COLO668 (cell line): Measurements from ENCODE around the gene BAZ1B.
"Not testable (repeated sequence)": the region's sequence is repeated elsewhere in the genome, so short reads cannot be mapped to it uniquely, and the experiment has no call there.

Source experiments
- DNase-seq: peaks from one replicate; lab custom pipeline; 2025; ENCODE audit not compliant: unreplicated experiment; lab: John Stamatoyannopoulos, UW

The BAZ1B gene

DNA sequence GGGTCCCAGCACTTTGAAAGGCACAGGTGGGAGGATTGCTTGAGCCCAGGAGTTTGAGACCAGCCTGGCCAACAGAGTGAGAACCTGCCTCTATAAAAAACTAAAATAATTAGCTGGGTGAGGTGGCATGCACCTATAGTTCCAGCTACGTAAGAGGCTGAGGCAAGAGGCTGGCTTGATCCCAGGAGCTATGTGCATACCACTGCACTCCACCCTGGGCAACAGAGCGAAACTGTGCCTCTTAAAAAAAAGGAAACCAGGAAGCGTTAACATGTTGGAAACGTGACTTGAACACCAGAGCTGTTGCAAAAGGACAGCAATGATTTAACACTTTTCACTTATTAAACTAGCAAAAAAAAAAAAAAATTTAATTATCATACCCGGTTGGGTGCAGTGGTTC, 12.6 kb downstream of the BAZ1B start:
- DNase-seq: no peak

DNA sequence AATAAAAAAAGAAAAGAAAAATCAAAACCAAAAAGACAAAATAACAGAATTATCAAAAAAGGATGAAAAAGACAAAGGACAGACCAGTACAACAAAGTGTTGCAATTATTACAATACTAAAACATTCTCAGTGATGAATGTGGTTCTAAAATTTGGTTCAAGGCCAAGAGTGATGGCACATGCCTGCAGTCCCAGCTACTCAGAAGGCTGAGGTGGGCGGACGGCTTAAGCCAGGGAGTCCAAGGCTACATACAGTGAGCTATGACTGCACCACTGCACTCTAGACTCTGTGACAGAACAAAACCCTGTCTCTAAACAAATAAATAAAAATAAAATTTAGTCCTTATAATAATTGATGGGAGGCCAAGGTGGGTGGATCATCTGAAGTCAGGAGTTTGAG, 14.5 kb downstream of the BAZ1B start:
- DNase-seq: no peak

- DNase-seq: no peak
These were observed 17.2 kb downstream of the BAZ1B start for GRCh38 chr7:73504920-73505319.

DNA sequence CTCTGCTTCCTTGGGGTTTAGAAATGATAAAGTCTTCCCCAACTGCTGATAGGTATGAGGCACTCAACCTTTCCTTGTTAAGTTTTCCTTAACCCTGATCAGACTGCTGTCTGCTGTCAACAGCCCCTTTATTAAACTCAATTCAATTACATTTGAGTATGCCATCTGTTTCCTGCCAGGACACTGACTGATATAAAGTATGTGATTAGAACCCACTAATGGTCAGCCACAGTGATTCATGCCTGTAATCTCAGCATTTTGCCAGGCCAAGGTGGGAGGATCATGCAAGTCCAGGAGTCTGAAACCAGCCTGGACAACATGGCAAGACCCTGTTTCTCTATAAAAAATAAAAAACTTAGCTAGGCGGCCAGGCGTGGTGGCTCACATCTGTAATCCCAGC, 18.1 kb downstream of the BAZ1B start:
- no peak for DNase-seq

DNA sequence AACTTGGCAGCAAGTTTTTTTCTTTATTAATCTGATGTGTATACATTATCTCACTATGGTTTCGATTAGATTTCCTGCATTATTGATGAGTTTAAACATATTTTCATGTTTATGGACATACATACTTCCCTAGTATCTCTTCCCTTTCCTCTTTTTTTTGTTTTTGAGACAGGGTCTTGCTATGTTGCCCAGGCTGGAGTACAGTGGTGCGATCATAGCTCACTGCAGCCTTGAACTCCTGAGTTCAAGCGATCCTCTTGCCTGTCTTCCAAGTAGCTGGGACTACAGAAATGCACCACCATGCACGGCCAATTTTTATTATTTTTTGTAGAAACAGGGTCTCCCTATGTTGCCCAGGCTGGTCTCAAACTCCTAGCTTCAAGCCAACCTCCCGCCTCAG, 18.9 kb downstream of the BAZ1B start:
- no peak for DNase-seq

- DNase-seq: no peak
These were observed 25.5 kb downstream of the BAZ1B start for GRCh38 chr7:73496626-73497025.

GRCh38 chr7:73495507-73495906, 26.6 kb downstream of the BAZ1B start:
- DNase-seq: not testable (repeated sequence)

- no peak for DNase-seq
These were observed 32.1 kb downstream of the BAZ1B start for GRCh38 chr7:73489976-73490375.

DNA sequence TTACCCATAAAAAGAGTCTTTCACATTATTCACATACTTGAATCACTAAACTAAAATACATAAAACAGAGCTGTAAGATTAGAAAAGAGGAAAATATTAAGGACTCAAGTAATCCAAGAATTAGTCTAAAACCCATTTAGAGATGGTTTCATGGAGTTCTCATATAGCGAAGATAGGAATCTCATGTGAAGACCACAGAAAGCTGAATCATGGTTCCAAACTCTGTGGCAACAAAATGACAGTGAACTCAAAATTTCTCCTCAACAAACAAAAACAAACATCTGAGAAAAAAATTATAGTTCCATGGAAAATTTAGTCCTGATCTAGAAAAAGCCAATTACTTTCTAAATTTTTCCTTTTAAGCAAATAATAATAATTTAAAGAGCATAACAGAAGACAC, 34.6 kb downstream of the BAZ1B start:
- no peak for DNase-seq

DNA sequence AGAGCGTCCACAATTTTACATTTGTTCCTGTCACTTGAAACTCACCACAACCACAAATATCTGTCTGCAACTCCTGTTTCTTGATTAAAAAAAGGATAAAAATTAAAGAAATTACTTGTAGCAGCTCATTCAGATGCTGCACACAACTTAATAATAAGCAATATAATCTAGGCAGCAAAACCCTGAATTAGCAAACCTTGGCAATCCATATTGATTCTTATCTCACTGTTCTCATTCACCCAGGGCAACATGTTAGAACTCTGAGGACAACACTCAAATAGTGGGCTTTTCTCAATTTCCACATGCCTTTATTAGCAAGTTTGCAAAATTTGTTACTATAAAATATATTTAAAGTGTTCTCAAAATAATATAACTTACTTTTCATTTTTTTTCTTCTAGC, 38.9 kb downstream of the BAZ1B start:
- no peak for DNase-seq

GRCh38 chr7:73482746-73483145, 39.3 kb downstream of the BAZ1B start:
- no peak for DNase-seq

- not testable (repeated sequence) for DNase-seq
These were observed 40.6 kb downstream of the BAZ1B start for GRCh38 chr7:73481521-73481920.

DNA sequence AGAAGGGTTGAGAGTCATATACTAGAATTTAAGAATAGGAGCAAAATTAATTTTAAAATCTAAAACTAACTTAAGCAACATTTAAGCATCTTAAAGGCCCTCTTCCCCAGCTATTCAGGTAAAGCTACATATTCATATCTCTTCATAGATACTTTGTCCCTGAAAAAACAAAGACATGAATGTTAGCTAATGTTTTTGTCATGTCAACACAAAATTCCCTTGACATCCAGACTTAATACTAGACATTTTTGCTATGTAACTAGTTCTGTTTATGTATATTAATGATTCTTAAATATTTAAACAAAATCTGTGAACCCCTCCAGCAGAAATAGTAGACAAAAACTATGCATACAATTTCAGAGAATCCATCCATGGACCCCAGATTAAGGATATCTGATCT, 43.5 kb downstream of the BAZ1B start:
- no peak for DNase-seq

DNA sequence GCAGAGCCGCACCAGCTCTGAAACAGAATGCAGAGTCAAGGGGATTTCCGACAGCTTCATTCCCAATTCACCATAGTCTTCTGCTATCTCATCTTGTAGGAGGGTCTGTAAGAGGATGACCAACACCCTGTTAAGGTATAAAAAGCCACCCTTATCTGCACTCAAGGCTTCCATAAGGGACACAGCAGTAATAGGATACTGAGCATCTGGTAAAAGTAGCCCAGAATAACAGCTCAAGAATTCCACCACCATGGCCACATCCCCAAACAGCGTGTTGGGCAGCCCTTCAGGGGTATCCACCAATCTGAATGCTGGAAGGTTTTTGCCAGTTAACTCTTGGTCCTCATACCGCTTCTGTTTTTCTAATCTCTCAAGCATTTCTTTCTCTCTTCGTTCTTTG, 44.7 kb downstream of the BAZ1B start:
- no peak for DNase-seq

- no peak for DNase-seq
These were observed 51.9 kb downstream of the BAZ1B start for GRCh38 chr7:73470208-73470607.

DNA sequence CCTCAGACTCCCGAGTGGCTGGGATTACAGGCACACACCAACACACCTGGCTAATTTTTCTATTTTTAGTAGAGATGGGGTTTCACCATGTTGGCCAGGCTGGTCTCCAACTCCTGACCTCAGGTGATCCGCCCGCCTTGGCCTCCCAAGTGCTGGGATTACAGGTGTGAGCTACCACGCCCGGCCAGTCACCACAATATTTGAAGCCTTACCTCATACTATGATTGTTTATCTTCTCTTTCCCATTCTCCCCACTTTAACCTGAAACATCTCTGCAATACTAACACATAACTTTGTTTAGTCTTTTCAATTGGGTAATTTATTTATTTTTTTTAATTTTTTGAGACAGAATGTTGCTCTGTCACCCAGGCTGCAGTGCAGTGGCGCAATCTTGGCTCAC, 55.0 kb downstream of the BAZ1B start:
- not testable (repeated sequence) for DNase-seq

DNA sequence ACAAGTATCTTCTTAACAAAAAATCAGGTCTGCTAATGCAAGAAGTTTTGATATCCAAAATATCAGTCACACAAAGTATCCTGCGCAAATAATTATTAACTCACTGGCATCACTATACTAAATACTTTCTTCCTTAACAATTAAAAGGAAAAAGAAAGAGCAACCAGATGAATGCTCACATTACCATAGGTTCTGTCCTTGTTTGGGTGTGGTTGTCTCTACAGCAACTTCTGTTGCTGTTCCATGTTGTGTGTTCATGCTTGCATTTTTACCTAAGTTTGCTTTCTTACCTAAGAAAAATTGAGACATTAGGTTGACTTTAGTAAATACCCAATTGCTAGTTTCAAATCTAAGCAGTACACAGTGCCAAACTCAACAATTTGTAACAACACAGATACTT, 56.0 kb downstream of the BAZ1B start:
- no peak for DNase-seq

GRCh38 chr7:73463966-73464365, 58.1 kb downstream of the BAZ1B start:
- no peak for DNase-seq

DNA sequence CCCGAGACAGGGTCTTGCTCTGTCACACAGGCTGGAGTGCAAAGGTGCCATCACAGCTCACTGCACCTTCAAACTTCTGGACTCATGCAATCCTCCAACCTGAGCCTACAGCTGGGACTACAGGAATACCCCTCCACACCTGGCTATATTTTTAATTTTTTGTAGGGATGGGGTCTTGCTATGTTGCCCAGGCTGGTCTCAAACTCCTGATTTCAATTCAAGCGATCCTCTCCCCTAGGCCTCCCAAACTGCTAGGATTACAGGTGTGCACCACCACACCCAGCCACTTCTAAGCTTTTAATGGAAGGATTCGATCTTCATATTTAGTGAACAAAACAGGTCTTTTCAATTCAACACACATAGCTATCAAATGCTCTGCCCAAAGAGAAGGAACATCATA, 58.8 kb downstream of the BAZ1B start:
- no peak for DNase-seq

DNA sequence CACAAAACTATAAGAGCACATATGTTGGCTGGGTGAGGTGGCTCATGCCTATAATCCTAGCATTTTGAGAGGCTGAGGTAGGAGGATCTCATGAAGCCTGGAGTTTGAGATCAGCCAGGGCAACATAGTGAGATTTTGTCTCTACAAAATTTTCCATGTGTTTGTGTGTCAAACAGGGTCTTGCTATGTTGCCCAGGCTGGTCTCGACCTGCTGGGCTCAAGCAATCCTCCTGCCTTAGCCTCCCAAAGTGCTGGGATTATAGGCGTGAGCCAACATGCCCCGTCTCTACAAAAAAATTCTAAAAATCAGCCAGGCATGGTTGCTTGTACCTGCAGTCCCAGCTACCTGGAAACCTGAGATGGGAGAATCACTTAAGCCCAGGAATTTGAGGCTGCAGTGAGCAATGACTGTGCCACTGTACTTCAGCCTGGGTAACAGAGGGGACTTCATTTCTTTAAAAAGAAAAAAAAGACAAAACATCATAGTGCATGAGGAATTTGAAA, 60.3 kb downstream of the BAZ1B start:
- no peak for DNase-seq

DNA sequence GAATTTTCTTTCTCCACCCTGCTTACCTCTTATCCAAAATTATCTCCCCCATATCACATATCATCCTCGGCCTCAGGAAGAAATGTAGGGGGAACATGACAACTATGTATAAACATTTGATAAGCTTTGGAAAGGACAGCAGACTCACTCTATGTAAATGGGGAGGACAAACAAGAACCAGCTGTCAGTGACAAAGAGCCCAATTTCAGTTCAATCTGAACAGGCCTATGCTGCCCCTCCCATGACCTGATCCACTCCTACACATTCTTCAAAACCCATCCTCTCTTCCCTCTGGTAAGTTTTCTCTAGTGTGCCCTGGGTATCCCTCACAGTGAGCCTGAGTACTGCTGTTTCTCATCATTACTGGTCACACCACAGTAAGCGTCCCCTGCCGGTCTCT, 67.7 kb downstream of the BAZ1B start:
- DNase-seq: no peak

DNA sequence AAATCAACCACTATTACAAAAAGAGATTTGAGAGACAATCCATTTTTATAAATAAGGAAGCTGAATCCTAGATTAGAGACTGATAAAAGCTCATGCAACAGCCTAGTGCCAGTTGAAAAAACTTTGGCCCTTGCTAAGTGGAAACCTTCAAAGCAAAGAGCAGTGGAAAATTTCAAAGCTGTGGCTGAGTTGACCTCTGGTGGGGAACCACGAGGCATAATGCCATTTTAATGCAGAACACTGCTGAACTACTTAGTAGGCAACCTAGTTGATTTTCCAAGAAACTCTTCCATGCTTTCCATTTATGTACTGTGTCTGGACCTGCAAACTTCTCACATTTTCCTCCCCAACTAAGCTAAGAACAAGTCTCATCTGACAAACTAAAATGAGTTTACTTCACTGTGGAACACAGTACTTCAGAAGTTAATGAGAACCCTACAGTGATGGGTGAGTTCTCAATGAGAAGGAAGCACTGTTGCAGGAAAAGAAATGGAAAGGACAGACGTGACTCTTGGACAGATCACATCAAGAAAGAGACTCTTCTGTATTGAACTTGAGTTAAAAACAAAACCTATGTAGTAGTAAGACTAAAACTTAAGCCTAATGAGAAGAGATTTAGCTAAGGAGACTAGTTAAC, 69.0 kb downstream of the BAZ1B start:
- no peak for DNase-seq

- peak; percentile 19 for DNase-seq
These were observed 70.2 kb downstream of the BAZ1B start for GRCh38 chr7:73451780-73452398.
